Thyroid gland (tissue), 4 donors: Measurements from ENCODE around the gene KCNIP1.

Experiments
- CTCF ChIP-seq, 6 experiments: fragments of 200-600 bp in 3 of 6; fragments of 450-650 bp in 3 of 6; sonication (generic) in 3 of 6; IDR thresholded peaks; one replicate each; pipeline ENCODE4 v1.5.1; 2016 to 2019; ENCODE audit warnings: antibody characterized with exemption in 6 of 6, mild to moderate bottlenecking in 2 of 6, inconsistent platforms in 1 of 6, moderate library complexity in 1 of 6
- POLR2A ChIP-seq, 2 donors: fragments of 450-650 bp; IDR thresholded peaks; one replicate each; pipeline ENCODE4 v1.6.1; 2017; ENCODE audit warnings: antibody characterized with exemption in 2 of 2, mild to moderate bottlenecking in 2 of 2, moderate library complexity in 1 of 2

GRCh38 chr5:170629566-170630175 lies 125.9 kb downstream of the KCNIP1 start:
- TF ChIP-seq CTCF (IDR thresholded peaks at IDR 0.05) (no peak), POLR2A (IDR thresholded peaks at IDR 0.05) (no peak)
